H1 (cell line): ENCODE results near the gene ADAMTS6. TPM values are rescaled to one million over a fixed set of nuclear protein-coding genes. Genes with fewer than 3 reads are reported as not detected.

Source experiments
- CTCF ChIA-PET: fragments of 300-600 bp; sonication (Branson Sonifier 250); formaldehyde crosslinking; loops from one replicate; lab custom pipeline; 2021; ENCODE audit not compliant: partially characterized antibody; lab: Charles Lee
- POLR2A ChIA-PET: fragments of 300-600 bp; sonication (Branson Sonifier 250); formaldehyde crosslinking; loops from one replicate; lab custom pipeline; 2021; ENCODE audit warnings: inconsistent platforms; ENCODE audit not compliant: partially characterized antibody; lab: Charles Lee
- DNase-seq, 2 experiments: peaks; one replicate each; pipeline versions ENCODE4 v3.0.0 to v3.0.0-alpha.2; 2010 to 2022; ENCODE audit warnings: low spot score in 2 of 2, low read depth in 1 of 2, mixed read lengths in 1 of 2
- FAIRE-seq: peaks from 2 replicates; lab custom pipeline; 2011; peaks lifted over from hg19 to GRCh38; lab: Jason Lieb, UNC
- H2AFZ ChIP-seq: 2 replicates; pipeline ENCODE4 v1.8.1; 2012; ENCODE audit warnings: low read length, inconsistent platforms
- H2AK5ac ChIP-seq: 2 replicates; pipeline ENCODE4 v1.6.1; 2013; ENCODE audit warnings: low read depth, low read length
- H2BK120ac ChIP-seq: replicated peaks from 2 replicates; pipeline ENCODE3; 2013; ENCODE audit warnings: low read depth, low read length, inconsistent platforms
- H2BK12ac ChIP-seq: 2 replicates; pipeline ENCODE4 v1.6.1; 2013; ENCODE audit warnings: low read depth, low read length
- H2BK15ac ChIP-seq: 2 replicates; pipeline ENCODE4 v1.6.1; 2013; ENCODE audit warnings: low read length
- H2BK20ac ChIP-seq: 2 replicates; pipeline ENCODE4 v1.6.1; 2013; ENCODE audit warnings: low read length
- H2BK5ac ChIP-seq: 2 replicates; pipeline ENCODE4 v1.6.1; 2013; ENCODE audit warnings: low read depth, low read length
- H3K14ac ChIP-seq: 2 replicates; pipeline ENCODE4 v1.6.1; 2013; ENCODE audit warnings: inconsistent platforms; ENCODE audit not compliant: insufficient read length
- H3K18ac ChIP-seq: 2 replicates; pipeline ENCODE4 v1.6.1; 2013; ENCODE audit warnings: low read length; ENCODE audit errors: extremely low read depth
- H3K23ac ChIP-seq: 2 replicates; pipeline ENCODE4 v1.6.1; 2013; ENCODE audit warnings: inconsistent platforms; ENCODE audit not compliant: insufficient read length
- H3K23me2 ChIP-seq: 2 replicates; pipeline ENCODE4 v1.6.1; 2013; ENCODE audit warnings: low read depth, low read length
- H3K27ac ChIP-seq: 2 replicates; pipeline ENCODE4 v1.6.1; 2011; ENCODE audit warnings: low read depth, low read length, inconsistent platforms
- H3K27me3 ChIP-seq, 4 experiments: replicated peaks in 1 of 4; 1 replicate in 1 of 4; 2 replicates in 3 of 4; pipeline versions ENCODE4 v1.6.1 to v1.8.1; 2011 to 2013; ENCODE audit warnings: low read length in 3 of 4, mild to moderate bottlenecking in 3 of 4, inconsistent platforms in 2 of 4, mixed read lengths in 2 of 4, moderate library complexity in 1 of 4; ENCODE audit not compliant: control insufficient read depth in 3 of 4, insufficient read depth in 3 of 4; ENCODE audit errors: extremely low read depth in 1 of 4
- H3K36me3 ChIP-seq, 4 experiments: 2 replicates each; pipeline versions ENCODE4 v1.6.1 to v1.8.1; 2011 to 2013; ENCODE audit warnings: mild to moderate bottlenecking in 4 of 4, low read length in 3 of 4, moderate library complexity in 2 of 4, control low read depth in 1 of 4, inconsistent platforms in 1 of 4; ENCODE audit not compliant: insufficient read depth in 4 of 4, control insufficient read depth in 2 of 4
- H3K4ac ChIP-seq: replicated peaks from 2 replicates; pipeline ENCODE3; 2013; ENCODE audit warnings: low read length, low read depth, mixed read lengths, inconsistent platforms; ENCODE audit not compliant: insufficient read length
- H3K4me1 ChIP-seq, 4 experiments: replicated peaks in 1 of 4; 1 replicate in 1 of 4; 2 replicates in 3 of 4; pipeline versions ENCODE4 v1.6.1 to v1.8.1; 2011 to 2013; ENCODE audit warnings: low read length in 3 of 4, inconsistent platforms in 2 of 4, mixed read lengths in 1 of 4; ENCODE audit not compliant: insufficient read depth in 4 of 4, control insufficient read depth in 3 of 4
- H3K4me2 ChIP-seq, 2 experiments: 2 replicates each; pipeline versions ENCODE4 v1.6.1 to v1.8.1; 2011 to 2013; ENCODE audit warnings: low read depth in 2 of 2, low read length in 2 of 2, control low read depth in 1 of 2, inconsistent platforms in 1 of 2, mild to moderate bottlenecking in 1 of 2; ENCODE audit not compliant: insufficient read depth in 1 of 2
- H3K4me3 ChIP-seq, 4 experiments: fragments of 200-600, 300-600 bp in 1 of 4; sonication (generic), shearing (Covaris generic), sonication (Bioruptor Twin) in 1 of 4; 2 replicates each; pipeline versions ENCODE4 v1.5.1 to v1.8.1; 2011 to 2016; ENCODE audit warnings: low read length in 4 of 4, low read depth in 3 of 4, control low read depth in 2 of 4, inconsistent platforms in 2 of 4, mild to moderate bottlenecking in 2 of 4, mixed read lengths in 1 of 4, moderate library complexity in 1 of 4; ENCODE audit not compliant: insufficient read depth in 2 of 4; ENCODE audit errors: extremely low read depth in 1 of 4
- H3K56ac ChIP-seq: replicated peaks from 2 replicates; pipeline ENCODE3; 2013; ENCODE audit warnings: low read depth, mild to moderate bottlenecking, mixed read lengths, low read length, inconsistent platforms; ENCODE audit not compliant: insufficient read length
- H3K79me1 ChIP-seq: 2 replicates; pipeline ENCODE4 v1.6.1; 2013; ENCODE audit warnings: low read depth, low read length, control low read depth
- H3K79me2 ChIP-seq, 2 experiments: 2 replicates each; pipeline versions ENCODE4 v1.6.1 to v1.8.1; 2012 to 2013; ENCODE audit warnings: low read length in 2 of 2, mild to moderate bottlenecking in 2 of 2, inconsistent platforms in 1 of 2; ENCODE audit not compliant: insufficient read depth in 2 of 2, control insufficient read depth in 1 of 2
- H3K9ac ChIP-seq, 4 experiments: replicated peaks in 1 of 4; 1 replicate in 1 of 4; 2 replicates in 3 of 4; pipeline versions ENCODE4 v1.6.1 to v1.8.1; 2011 to 2013; ENCODE audit warnings: low read depth in 3 of 4, low read length in 3 of 4, control low read depth in 2 of 4, mild to moderate bottlenecking in 2 of 4, moderate library complexity in 2 of 4, inconsistent platforms in 1 of 4; ENCODE audit errors: extremely low read depth in 1 of 4
- H3K9me3 ChIP-seq, 2 experiments: 2 replicates each; pipeline versions ENCODE4 v1.6.1 to v1.8.1; 2012 to 2013; ENCODE audit warnings: mild to moderate bottlenecking in 2 of 2, moderate library complexity in 2 of 2, control low read depth in 1 of 2, inconsistent platforms in 1 of 2, low read depth in 1 of 2, low read length in 1 of 2, mixed read lengths in 1 of 2; ENCODE audit not compliant: insufficient read depth in 2 of 2
- H4K20me1 ChIP-seq, 2 experiments: replicated peaks in 1 of 2; 2 replicates each; pipeline versions ENCODE3 to v1.8.1; 2011 to 2013; ENCODE audit warnings: inconsistent platforms in 2 of 2, low read length in 2 of 2, mild to moderate bottlenecking in 1 of 2; ENCODE audit not compliant: insufficient read depth in 2 of 2, control insufficient read depth in 1 of 2
- H4K5ac ChIP-seq: 2 replicates; pipeline ENCODE4 v1.6.1; 2013; ENCODE audit warnings: low read length, low read depth, mixed read lengths, inconsistent platforms; ENCODE audit not compliant: insufficient read length
- H4K8ac ChIP-seq: 2 replicates; pipeline ENCODE4 v1.8.0; 2013; ENCODE audit warnings: mild to moderate bottlenecking, moderate library complexity, low read length, inconsistent platforms; ENCODE audit not compliant: insufficient read depth; ENCODE audit errors: extremely low read depth
- H4K91ac ChIP-seq: replicated peaks from 2 replicates; pipeline ENCODE3; 2013; ENCODE audit warnings: low read length, mixed read lengths, inconsistent platforms; ENCODE audit not compliant: insufficient read length
- BACH1 ChIP-seq: IDR thresholded peaks from 2 replicates; pipeline ENCODE4 v1.6.1; 2012; ENCODE audit warnings: low read length, improper control_type of control experiment
- BCL11A ChIP-seq, 2 experiments: IDR thresholded peaks; one replicate each; pipeline ENCODE4 v1.6.1; 2011; ENCODE audit warnings: low read depth in 2 of 2, low read length in 2 of 2, mild to moderate bottlenecking in 2 of 2
- CBX8 ChIP-seq: fragments of 300-800, 300-1000 bp; sonication (generic); IDR thresholded peaks from 2 replicates; pipeline ENCODE4 v1.7.1; 2016; ENCODE audit warnings: low read depth, low read length, borderline replicate concordance
- EP300 ChIP-seq, 2 experiments: IDR thresholded peaks; 1 replicate in 1 of 2; 2 replicates in 1 of 2; pipeline ENCODE4 v1.6.1; 2011 to 2012; ENCODE audit warnings: low read depth in 2 of 2, low read length in 2 of 2, mild to moderate bottlenecking in 2 of 2, borderline replicate concordance in 1 of 2, inconsistent platforms in 1 of 2, moderate library complexity in 1 of 2
- JUN ChIP-seq: IDR thresholded peaks from 2 replicates; pipeline ENCODE4 v1.6.1; 2011; ENCODE audit warnings: low read depth, mild to moderate bottlenecking, improper control_type of control experiment, low read length
- POLR2AphosphoS5 ChIP-seq: IDR thresholded peaks from 2 replicates; pipeline ENCODE4 v1.6.1; 2011; ENCODE audit warnings: low read depth, low read length
- RAD21 ChIP-seq, 2 experiments: IDR thresholded peaks in 1 of 2; conservative IDR thresholded peaks in 1 of 2; 2 replicates each; pipeline ENCODE4 v1.6.1; 2011; ENCODE audit warnings: low read depth in 2 of 2, low read length in 2 of 2, improper control_type of control experiment in 1 of 2, inconsistent platforms in 1 of 2, mild to moderate bottlenecking in 1 of 2, moderate library complexity in 1 of 2
- RBBP5 ChIP-seq: IDR thresholded peaks from 2 replicates; pipeline ENCODE4 v1.7.1; 2012; ENCODE audit warnings: low read depth, mild to moderate bottlenecking, inconsistent platforms, low read length, moderate library complexity, borderline replicate concordance
- RFX5 ChIP-seq: IDR thresholded peaks from 2 replicates; pipeline ENCODE4 v1.6.1; 2011; ENCODE audit warnings: low read depth, low read length, improper control_type of control experiment, borderline replicate concordance
- SP1 ChIP-seq: IDR thresholded peaks from 2 replicates; pipeline ENCODE4 v1.6.1; 2011; ENCODE audit warnings: low read depth, low read length
- WGBS, 2 experiments: shearing (Covaris generic) in 1 of 2; methylation state at CpG; one replicate each; pipeline versions ENCODE4 v1.1.6 to v1.1.7; 2013 to 2015; ENCODE audit warnings: low lambda C conversion rate in 2 of 2, mixed read lengths in 2 of 2, inconsistent platforms in 1 of 2, low coverage in 1 of 2, missing lambda C conversion rate in 1 of 2; ENCODE audit not compliant: insufficient replicate concordance in 2 of 2, insufficient coverage in 1 of 2, insufficient read length in 1 of 2; ENCODE audit errors: extremely low coverage in 1 of 2, missing lambda C conversion rate in 1 of 2; 5-methylcytosine and 5-hydroxymethylcytosine counted together
- polyA plus RNA-seq, 7 experiments: library from polyadenylated mRNA; depleted of rRNA in 3 of 7; stranded (reverse) in 5 of 7; unstranded in 2 of 7; fragments of >200 nt in 5 of 7; fragments of 200-250 nt in 2 of 7; gene quantifications; 1 replicate in 5 of 7; 2 replicates in 1 of 7; 4 replicates in 1 of 7; pipeline versions ENCODE4 v1.2.1 to v1.2.3, GENCODE V29; 2011 to 2013; ENCODE audit warnings: missing spikeins in 2 of 7, mixed read lengths in 2 of 7
- total RNA-seq: library from RNA; stranded (reverse); fragmentation: NEBNext Ultra II Directional; extraction: Animal tissue kit (Norgen Biotek cat#: 25700); gene quantifications from 2 replicates; pipeline ENCODE4 v1.2.1, GENCODE V29; 2021

The ADAMTS6 gene
- total and polyA plus RNA-seq, 2 of the 8 experiments (the other 6 are each of a cell fraction or from before 2014, with no cell fraction given) = 0.74 to 2.4 TPM

DNA sequence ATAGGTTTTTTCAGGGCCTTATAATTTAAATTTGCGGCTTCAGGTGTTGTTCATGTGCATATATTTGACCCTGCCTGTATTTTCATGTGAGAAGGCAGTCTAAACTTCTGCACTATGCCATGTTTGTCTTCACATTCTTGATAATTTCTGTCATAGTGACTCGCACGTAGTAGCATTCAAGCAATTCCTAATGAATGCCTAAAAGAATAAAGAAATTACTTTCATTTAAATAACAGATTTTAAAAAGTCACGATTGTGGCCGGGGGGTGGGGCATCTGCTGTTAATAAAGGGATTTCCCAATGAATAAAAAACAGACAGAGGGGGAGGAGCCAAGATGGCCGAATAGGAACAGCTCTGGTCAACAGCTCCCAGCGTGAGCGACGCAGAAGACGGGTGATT, 318.0 kb downstream of the ADAMTS6 start:
- 81% methylated on average over 10 of the region's 10 CpGs; no CpG with 5 or more reads in 1 of the 2 experiments for WGBS, 2 experiments
- no peak overlapping the region for H4K91ac ChIP-seq
- no peak overlapping the region for H2BK12ac ChIP-seq
- no peak overlapping the region for H3K9ac ChIP-seq
- H4K20me1 ChIP-seq = no peaks in the 10 kb centered on the region
- no peak for DNase-seq
- no peaks in the 10 kb centered on the region for H3K79me2 ChIP-seq
- H2BK5ac ChIP-seq = no peak overlapping the region
- H2AFZ ChIP-seq = no peak overlapping the region
- H3K23me2 ChIP-seq = no peaks in the 10 kb centered on the region
- H3K4me1 ChIP-seq = no peaks in the 10 kb centered on the region
- H3K79me1 ChIP-seq = no peaks in the 10 kb centered on the region
- no peaks in the 10 kb centered on the region for H3K36me3 ChIP-seq
- no peak overlapping the region for H3K4me3 ChIP-seq
- no peak overlapping the region for H3K18ac ChIP-seq
- no peak overlapping the region for H2BK15ac ChIP-seq
- ChIA-PET POLR2A (no interaction called here), CTCF (interaction anchor here (0.7 kb wide), 1 partner anchor 88 kb away, joined by 3 read pairs; no protein-coding TSS in a partner anchor)
- H3K23ac ChIP-seq = no peak overlapping the region
- no peak overlapping the region for H3K27ac ChIP-seq
- no peak overlapping the region for H2AK5ac ChIP-seq
- no peak overlapping the region for H2BK120ac ChIP-seq
- no peak overlapping the region for H4K5ac ChIP-seq
- H3K4ac ChIP-seq = no peak overlapping the region
- peaks cover 3 to 7% of the 10 kb centered on the region in 2 experiments; a peak in 2 of 4 replicates for H3K9me3 ChIP-seq
- no peak overlapping the region for H3K56ac ChIP-seq
- no peak overlapping the region for H4K8ac ChIP-seq
- H3K14ac ChIP-seq = no peak overlapping the region
- no peaks in the 10 kb centered on the region; a peak in 1 of 7 replicates for H3K27me3 ChIP-seq
- no peak overlapping the region for H2BK20ac ChIP-seq
- no peak overlapping the region for H3K4me2 ChIP-seq
- no peak for FAIRE-seq
- TF ChIP-seq EP300 (IDR thresholded peaks at IDR 0.05; ENCODE audit: borderline replicate concordance in 1 of 2, low read depth in 2 of 2, low read length in 2 of 2) = no peak
- TF ChIP-seq CBX8 = no peak
- TF ChIP-seq BACH1 = no peak
- no peak for TF ChIP-seq BCL11A (IDR thresholded peaks at IDR 0.05; ENCODE audit: low read depth in 2 of 2, low read length in 2 of 2)
- no peak for TF ChIP-seq RFX5
- TF ChIP-seq RAD21 (IDR thresholded peaks at IDR 0.05 in 1 of 2, conservative IDR thresholded peaks at IDR 0.05 in 1 of 2; ENCODE audit: low read depth in 2 of 2, low read length in 2 of 2) = no peak
- TF ChIP-seq JUN = no peak
- TF ChIP-seq POLR2AphosphoS5 = no peak
- TF ChIP-seq RBBP5 = no peak
- no peak for TF ChIP-seq SP1
